Keratinocyte (primary cell): Measurements from ENCODE around the gene PPP1R2B. TPM values are rescaled to one million over a fixed set of nuclear protein-coding genes. Genes with fewer than 3 reads are reported as not detected.

Source experiments
- DNase-seq: peaks from one replicate; pipeline ENCODE4 v3.0.0-alpha.2; 2011; ENCODE audit warnings: low read depth, missing footprints, low spot score
- FAIRE-seq: peaks from 2 replicates; lab custom pipeline; 2011; peaks lifted over from hg19 to GRCh38; lab: Jason Lieb, UNC
- H2AFZ ChIP-seq: 2 replicates; pipeline ENCODE4 v1.6.0; 2012; ENCODE audit warnings: low read length, control low read depth, inconsistent platforms; ENCODE audit not compliant: control insufficient read depth
- H3K27ac ChIP-seq: 2 replicates; pipeline ENCODE4 v1.5.1; 2011; ENCODE audit warnings: low read length; ENCODE audit not compliant: control insufficient read depth, insufficient read depth
- H3K27me3 ChIP-seq: 3 replicates; pipeline ENCODE4 v1.6.0; 2011; ENCODE audit warnings: low read length; ENCODE audit not compliant: control insufficient read depth, insufficient read depth; ENCODE audit errors: extremely low read depth
- H3K36me3 ChIP-seq, 2 experiments: 2 replicates in 1 of 2; 3 replicates in 1 of 2; pipeline ENCODE4 v1.5.1; 2011; ENCODE audit warnings: low read length in 2 of 2, mild to moderate bottlenecking in 1 of 2; ENCODE audit not compliant: control insufficient read depth in 2 of 2, insufficient read depth in 2 of 2; ENCODE audit errors: extremely low read depth in 1 of 2
- H3K4me1 ChIP-seq: 3 replicates; pipeline ENCODE4 v1.5.1; 2011; ENCODE audit warnings: low read length; ENCODE audit not compliant: control insufficient read depth, insufficient read depth; ENCODE audit errors: extremely low read depth
- H3K4me2 ChIP-seq: 3 replicates; pipeline ENCODE4 v1.6.0; 2011; ENCODE audit warnings: low read depth, low read length; ENCODE audit not compliant: control insufficient read depth, insufficient read depth; ENCODE audit errors: extremely low read depth
- H3K4me3 ChIP-seq, 3 experiments: fragments of 200-600 bp in 1 of 3; sonication (generic) in 1 of 3; 2 replicates in 2 of 3; 3 replicates in 1 of 3; pipeline ENCODE4 v1.5.1; 2011 to 2016; ENCODE audit warnings: low read length in 3 of 3, mild to moderate bottlenecking in 3 of 3, control low read depth in 2 of 3, inconsistent platforms in 1 of 3, low read depth in 1 of 3, mixed read lengths in 1 of 3, mixed run types in 1 of 3, moderate library complexity in 1 of 3; ENCODE audit not compliant: control insufficient read depth in 2 of 3, insufficient read depth in 2 of 3; ENCODE audit errors: extremely low read depth in 1 of 3
- H3K79me2 ChIP-seq: 2 replicates; pipeline ENCODE4 v1.6.0; 2012; ENCODE audit warnings: low read length; ENCODE audit not compliant: control insufficient read depth, insufficient read depth
- H3K9ac ChIP-seq: 3 replicates; pipeline ENCODE4 v1.6.0; 2011; ENCODE audit warnings: low read length; ENCODE audit not compliant: control insufficient read depth, insufficient read depth; ENCODE audit errors: extremely low read depth
- H3K9me1 ChIP-seq: 3 replicates; pipeline ENCODE4 v1.6.0; 2011; ENCODE audit warnings: low read length; ENCODE audit not compliant: control insufficient read depth, insufficient read depth; ENCODE audit errors: extremely low read depth
- H3K9me3 ChIP-seq: 2 replicates; pipeline ENCODE4 v1.5.1; 2012; ENCODE audit warnings: low read depth, low read length; ENCODE audit not compliant: control insufficient read depth
- H4K20me1 ChIP-seq: 3 replicates; pipeline ENCODE4 v1.6.0; 2011; ENCODE audit warnings: low read length; ENCODE audit not compliant: control insufficient read depth, insufficient read depth; ENCODE audit errors: extremely low read depth
- CTCF ChIP-seq, 3 experiments: IDR thresholded peaks in 1 of 3; conservative IDR thresholded peaks in 1 of 3; optimal IDR thresholded peaks in 1 of 3; 2 replicates in 2 of 3; 3 replicates in 1 of 3; pipeline versions ENCODE3 to v1.5.1; 2011; ENCODE audit warnings: low read length in 3 of 3, mild to moderate bottlenecking in 3 of 3, moderate library complexity in 2 of 3, control low read depth in 1 of 3, inconsistent platforms in 1 of 3; ENCODE audit not compliant: insufficient read depth in 2 of 3; ENCODE audit errors: extremely low read depth in 1 of 3
- EZH2 ChIP-seq: IDR thresholded peaks from one replicate; pipeline ENCODE4 v1.6.1; 2012; ENCODE audit warnings: inconsistent platforms, mild to moderate bottlenecking, low read length, moderate library complexity
- dilution Hi-C: fragments of 300-500 bp; cut with MboI; formaldehyde crosslinking; loops from one replicate; pipeline ENCODE4 v1.7.0; 2020; ENCODE audit warnings: low sequenced_read_pairs; ENCODE audit not compliant: extremely low pct_ligation_motif_present
- polyA plus RNA-seq, 5 experiments: library from polyadenylated mRNA; depleted of rRNA in 3 of 5; stranded (reverse) in 3 of 5; stranded (forward) in 1 of 5; unstranded in 1 of 5; fragments of >200 nt; gene quantifications; 1 replicate in 1 of 5; 2 replicates in 3 of 5; 3 replicates in 1 of 5; pipeline versions ENCODE4 v1.2.1 to v1.2.3, GENCODE V29; 2011 to 2012; ENCODE audit warnings: missing spikeins in 2 of 5, low read depth in 1 of 5, low replicate concordance in 1 of 5

Gene PPP1R2B
- polyA plus RNA-seq, 1 donor (not counting 4 experiments of a cell fraction or from before 2014, with no cell fraction given): 0.05 TPM

GRCh38 chr5:156892223-156892622, 42.1 kb downstream of the PPP1R2B start:
- Histone ChIP-seq H3K9me3 (no peaks in the 10 kb centered on the region), H2AFZ (no peak overlapping the region), H3K36me3 (no peaks in the 10 kb centered on the region), H3K27me3 (no peaks in the 10 kb centered on the region), H3K9ac (no peak overlapping the region), H3K27ac (no peak overlapping the region), H3K4me1 (no peaks in the 10 kb centered on the region), H3K4me2 (no peak overlapping the region), H4K20me1 (no peaks in the 10 kb centered on the region), H3K4me3 (no peak overlapping the region), H3K9me1 (no peaks in the 10 kb centered on the region), H3K79me2 (no peaks in the 10 kb centered on the region)
- dilution Hi-C loops: no loop called here
- TF ChIP-seq CTCF (optimal IDR thresholded peaks at IDR 0.05 in 1 of 3, IDR thresholded peaks at IDR 0.05 in 1 of 3, conservative IDR thresholded peaks at IDR 0.05 in 1 of 3; ENCODE audit: extremely low read depth in 1 of 3, insufficient read depth in 2 of 3, low read length in 3 of 3): no peak
- TF ChIP-seq EZH2: no peak
- DNase-seq (no peak), FAIRE-seq (no peak)

GRCh38 chr5:156892864-156893263, 42.8 kb downstream of the PPP1R2B start:
- no peak overlapping the region for H3K4me3 ChIP-seq
- no peaks in the 10 kb centered on the region for H3K9me3 ChIP-seq
- TF ChIP-seq CTCF (optimal IDR thresholded peaks at IDR 0.05 in 1 of 3, IDR thresholded peaks at IDR 0.05 in 1 of 3, conservative IDR thresholded peaks at IDR 0.05 in 1 of 3; ENCODE audit: extremely low read depth in 1 of 3, insufficient read depth in 2 of 3, low read length in 3 of 3) (no peak), EZH2 (no peak)
- H3K79me2 ChIP-seq: no peaks in the 10 kb centered on the region
- H2AFZ ChIP-seq: no peak overlapping the region
- no peak overlapping the region for H3K9ac ChIP-seq
- dilution Hi-C loops: no loop called here
- H3K36me3 ChIP-seq: no peaks in the 10 kb centered on the region
- no peak for DNase-seq
- no peaks in the 10 kb centered on the region for H4K20me1 ChIP-seq
- H3K27me3 ChIP-seq: no peaks in the 10 kb centered on the region
- H3K4me2 ChIP-seq: no peak overlapping the region
- H3K27ac ChIP-seq: no peak overlapping the region
- no peak for FAIRE-seq
- H3K4me1 ChIP-seq: no peaks in the 10 kb centered on the region
- no peaks in the 10 kb centered on the region for H3K9me1 ChIP-seq
